ENCODE results near the gene KCNE2. TPM values are rescaled to one million over a fixed set of nuclear protein-coding genes. Genes with fewer than 3 reads are reported as not detected.
A peak's percentile ranks its signal among the peaks of the same experiment; 100 is the strongest.

KCNE2 gene
- total and polyA plus RNA-seq, 2 experiments from 2014 or later: 2.9 to 5.0 TPM

DNA sequence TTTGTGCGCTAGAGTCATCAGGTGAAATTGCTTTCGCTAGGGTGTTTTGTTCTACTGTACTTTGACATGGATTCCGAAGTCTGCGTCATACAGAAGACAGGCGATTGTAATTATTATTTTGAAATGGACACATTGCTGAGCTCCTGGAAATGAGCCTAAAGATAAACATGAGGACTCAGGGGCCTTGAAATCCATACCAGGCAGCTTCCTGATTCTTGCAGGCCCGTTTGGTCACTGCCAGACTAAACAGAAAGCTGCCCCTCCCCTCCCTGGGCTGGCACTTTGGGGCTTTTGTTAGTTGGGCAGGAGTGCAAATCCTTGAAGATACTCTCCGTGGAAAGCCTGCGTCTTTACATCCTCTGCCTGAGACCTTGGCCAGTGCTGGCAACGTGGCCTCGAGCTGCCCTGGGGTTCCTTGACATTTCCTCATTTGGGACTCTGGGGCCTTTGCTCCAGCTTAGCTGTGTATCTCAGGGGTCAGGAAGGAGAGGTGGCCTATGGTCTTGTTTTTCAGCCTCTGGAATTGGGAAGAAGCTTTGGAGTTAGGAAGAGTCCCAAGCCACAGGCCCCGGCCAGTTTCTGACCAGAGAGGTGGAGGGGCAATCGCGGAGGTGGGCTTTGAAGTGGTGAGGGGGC, 26.9 kb upstream of the KCNE2 start:
- H3K4me3 ChIP-seq: no peak overlapping the region
- H3K9me3 ChIP-seq (ENCODE audit: low read depth): no peaks in the 10 kb centered on the region
- H3K79me2 ChIP-seq: no peaks in the 10 kb centered on the region
- 76% methylated on average over 13 of the region's 13 CpGs for WGBS (ENCODE audit: low lambda C conversion rate, missing lambda C conversion rate)
- peak overlapping the region; percentile 21 for H3K27ac ChIP-seq
- H3K9me2 ChIP-seq (replicated peaks; ENCODE audit: insufficient read depth): no peaks in the 10 kb centered on the region
- no peaks in the 10 kb centered on the region for H3K27me3 ChIP-seq
- H3K4me1 ChIP-seq (ENCODE audit: insufficient read depth): peaks cover 11% of the 10 kb centered on the region
- H3K36me3 ChIP-seq (replicated peaks; ENCODE audit: insufficient read depth, low read depth): no peaks in the 10 kb centered on the region
- no peak for DNase-seq (ENCODE audit: low spot score)
- H2AFZ ChIP-seq: no peak overlapping the region
- peak overlapping the region; percentile 11 for H3K4me2 ChIP-seq
- no peak for TF ChIP-seq EZH2phosphoT487 (IDR thresholded peaks at IDR 0.05; ENCODE audit: low read depth, severe bottlenecking, unreplicated experiment)
- TF ChIP-seq EZH2 (IDR thresholded peaks at IDR 0.05; ENCODE audit: borderline replicate concordance): no peak
- TF ChIP-seq, protein P1, sequence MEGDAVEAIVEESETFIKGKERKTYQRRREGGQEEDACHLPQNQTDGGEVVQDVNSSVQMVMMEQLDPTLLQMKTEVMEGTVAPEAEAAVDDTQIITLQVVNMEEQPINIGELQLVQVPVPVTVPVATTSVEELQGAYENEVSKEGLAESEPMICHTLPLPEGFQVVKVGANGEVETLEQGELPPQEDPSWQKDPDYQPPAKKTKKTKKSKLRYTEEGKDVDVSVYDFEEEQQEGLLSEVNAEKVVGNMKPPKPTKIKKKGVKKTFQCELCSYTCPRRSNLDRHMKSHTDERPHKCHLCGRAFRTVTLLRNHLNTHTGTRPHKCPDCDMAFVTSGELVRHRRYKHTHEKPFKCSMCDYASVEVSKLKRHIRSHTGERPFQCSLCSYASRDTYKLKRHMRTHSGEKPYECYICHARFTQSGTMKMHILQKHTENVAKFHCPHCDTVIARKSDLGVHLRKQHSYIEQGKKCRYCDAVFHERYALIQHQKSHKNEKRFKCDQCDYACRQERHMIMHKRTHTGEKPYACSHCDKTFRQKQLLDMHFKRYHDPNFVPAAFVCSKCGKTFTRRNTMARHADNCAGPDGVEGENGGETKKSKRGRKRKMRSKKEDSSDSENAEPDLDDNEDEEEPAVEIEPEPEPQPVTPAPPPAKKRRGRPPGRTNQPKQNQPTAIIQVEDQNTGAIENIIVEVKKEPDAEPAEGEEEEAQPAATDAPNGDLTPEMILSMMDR (IDR thresholded peaks at IDR 0.05; ENCODE audit: poor library complexity): no peak
- no peaks in the 10 kb centered on the region for H4K20me1 ChIP-seq (ENCODE audit: insufficient read depth, poor library complexity, severe bottlenecking)

DNA sequence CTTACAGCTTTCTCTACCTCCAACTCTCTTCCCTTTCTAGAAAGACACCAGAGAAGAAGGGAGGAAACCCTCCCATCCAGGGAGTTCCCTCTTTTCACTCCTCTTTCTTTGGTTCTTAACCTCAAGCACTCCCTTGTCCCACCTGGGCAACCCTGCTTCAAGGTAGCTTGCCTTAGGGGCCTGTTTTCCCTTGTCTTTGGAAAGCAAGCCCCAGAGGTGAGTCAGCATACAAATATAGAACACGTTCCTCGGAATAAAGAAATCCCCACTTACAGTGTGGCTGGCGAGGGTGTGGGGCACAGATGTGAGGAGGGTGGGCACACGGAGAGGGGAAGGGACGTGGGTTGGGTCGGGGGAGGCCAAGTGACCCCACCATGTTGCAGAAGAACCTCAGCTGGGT, 26.1 kb upstream of the KCNE2 start:
- no peaks in the 10 kb centered on the region for H3K27me3 ChIP-seq
- TF ChIP-seq EZH2 (IDR thresholded peaks at IDR 0.05; ENCODE audit: borderline replicate concordance): no peak
- no peak for TF ChIP-seq EZH2phosphoT487 (IDR thresholded peaks at IDR 0.05; ENCODE audit: low read depth, severe bottlenecking, unreplicated experiment)
- TF ChIP-seq, protein P1 (IDR thresholded peaks at IDR 0.05; ENCODE audit: poor library complexity): no peak
- 83% methylated on average over 6 of the region's 6 CpGs for WGBS (ENCODE audit: low lambda C conversion rate, missing lambda C conversion rate)
- H3K79me2 ChIP-seq: no peaks in the 10 kb centered on the region
- no peaks in the 10 kb centered on the region for H3K36me3 ChIP-seq (replicated peaks; ENCODE audit: insufficient read depth, low read depth)
- no peak for DNase-seq (ENCODE audit: low spot score)
- no peaks in the 10 kb centered on the region for H3K9me3 ChIP-seq (ENCODE audit: low read depth)
- no peaks in the 10 kb centered on the region for H3K9me2 ChIP-seq (replicated peaks; ENCODE audit: insufficient read depth)
- no peak overlapping the region for H3K4me3 ChIP-seq
- H3K4me2 ChIP-seq: no peak overlapping the region
- no peak overlapping the region for H3K27ac ChIP-seq
- no peak overlapping the region for H2AFZ ChIP-seq
- peaks cover 11% of the 10 kb centered on the region for H3K4me1 ChIP-seq (ENCODE audit: insufficient read depth)
- H4K20me1 ChIP-seq (ENCODE audit: insufficient read depth, poor library complexity, severe bottlenecking): no peaks in the 10 kb centered on the region

DNA sequence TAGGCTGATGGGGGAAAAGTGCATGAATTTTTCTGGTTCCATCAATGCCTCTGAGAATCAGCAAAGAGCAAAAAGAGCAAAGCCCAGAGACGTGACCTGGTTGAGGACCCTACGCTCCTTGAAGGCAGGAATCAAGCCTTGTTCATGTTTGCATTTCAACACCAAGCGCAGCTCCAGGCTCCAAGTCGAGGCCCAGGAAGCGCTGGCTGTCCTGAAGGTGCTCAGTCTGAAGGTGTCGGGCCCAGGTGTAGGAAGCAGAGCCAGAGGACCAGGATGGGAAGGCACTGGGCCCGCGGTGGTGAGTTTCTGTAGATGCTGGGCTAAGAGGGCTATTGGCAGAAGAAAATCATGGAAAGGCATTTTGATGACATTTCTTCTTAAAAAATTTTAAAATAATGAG, 25.6 kb upstream of the KCNE2 start:
- Histone ChIP-seq H3K9me3 (ENCODE audit: low read depth) (no peaks in the 10 kb centered on the region), H3K79me2 (no peaks in the 10 kb centered on the region), H3K4me2 (no peak overlapping the region), H3K36me3 (replicated peaks; ENCODE audit: insufficient read depth, low read depth) (no peaks in the 10 kb centered on the region), H4K20me1 (ENCODE audit: insufficient read depth, poor library complexity, severe bottlenecking) (no peaks in the 10 kb centered on the region), H3K4me3 (no peak overlapping the region), H3K27me3 (no peaks in the 10 kb centered on the region), H2AFZ (no peak overlapping the region), H3K4me1 (ENCODE audit: insufficient read depth) (peaks cover 11% of the 10 kb centered on the region), H3K9me2 (replicated peaks; ENCODE audit: insufficient read depth) (no peaks in the 10 kb centered on the region), H3K27ac (no peak overlapping the region)
- TF ChIP-seq EZH2 (IDR thresholded peaks at IDR 0.05; ENCODE audit: borderline replicate concordance) (no peak), EZH2phosphoT487 (IDR thresholded peaks at IDR 0.05; ENCODE audit: low read depth, severe bottlenecking, unreplicated experiment) (no peak)
- TF ChIP-seq, protein P1 (IDR thresholded peaks at IDR 0.05; ENCODE audit: poor library complexity): no peak
- DNase-seq (ENCODE audit: low spot score): no peak
- WGBS (ENCODE audit: low lambda C conversion rate, missing lambda C conversion rate): 97% methylated on average over 8 of the region's 8 CpGs
